Subcutaneous abdominal adipose tissue (tissue), 5 donors: ENCODE data around the gene MCF2.

Experiments
- H3K27ac ChIP-seq: one replicate; pipeline ENCODE4 v1.7.0; 2013; ENCODE audit warnings: low read depth, mild to moderate bottlenecking, inconsistent platforms, low read length, moderate library complexity
- H3K27me3 ChIP-seq, 5 donors: one replicate each; pipeline ENCODE4 v1.7.0; 2013; ENCODE audit warnings: low read length in 5 of 5, inconsistent platforms in 1 of 5; ENCODE audit not compliant: control insufficient read depth in 5 of 5, insufficient read depth in 4 of 5
- H3K36me3 ChIP-seq, 5 donors: one replicate each; pipeline ENCODE4 v1.7.0; 2013; ENCODE audit warnings: low read length in 5 of 5; ENCODE audit not compliant: control insufficient read depth in 5 of 5, insufficient read depth in 5 of 5
- H3K4me1 ChIP-seq, 5 donors: one replicate each; pipeline ENCODE4 v1.7.0; 2013; ENCODE audit warnings: low read length in 5 of 5, mild to moderate bottlenecking in 3 of 5, moderate library complexity in 1 of 5; ENCODE audit not compliant: control insufficient read depth in 5 of 5, insufficient read depth in 5 of 5
- H3K4me3 ChIP-seq, 5 donors: one replicate each; pipeline ENCODE4 v1.7.0; 2013; ENCODE audit warnings: low read length in 5 of 5, low read depth in 1 of 5
- H3K9ac ChIP-seq, 5 donors: one replicate each; pipeline ENCODE4 v1.7.0; 2013; ENCODE audit warnings: low read length in 5 of 5, mild to moderate bottlenecking in 4 of 5, moderate library complexity in 3 of 5
- H3K9me3 ChIP-seq, 5 donors: one replicate each; pipeline ENCODE4 v1.7.0; 2013; ENCODE audit warnings: low read length in 5 of 5; ENCODE audit not compliant: control insufficient read depth in 5 of 5
- donor health status: healthy.
- donor health status: healthy.
- donor health status: healthy.
- donor health status: healthy.
- donor health status: healthy.

MCF2 gene

DNA sequence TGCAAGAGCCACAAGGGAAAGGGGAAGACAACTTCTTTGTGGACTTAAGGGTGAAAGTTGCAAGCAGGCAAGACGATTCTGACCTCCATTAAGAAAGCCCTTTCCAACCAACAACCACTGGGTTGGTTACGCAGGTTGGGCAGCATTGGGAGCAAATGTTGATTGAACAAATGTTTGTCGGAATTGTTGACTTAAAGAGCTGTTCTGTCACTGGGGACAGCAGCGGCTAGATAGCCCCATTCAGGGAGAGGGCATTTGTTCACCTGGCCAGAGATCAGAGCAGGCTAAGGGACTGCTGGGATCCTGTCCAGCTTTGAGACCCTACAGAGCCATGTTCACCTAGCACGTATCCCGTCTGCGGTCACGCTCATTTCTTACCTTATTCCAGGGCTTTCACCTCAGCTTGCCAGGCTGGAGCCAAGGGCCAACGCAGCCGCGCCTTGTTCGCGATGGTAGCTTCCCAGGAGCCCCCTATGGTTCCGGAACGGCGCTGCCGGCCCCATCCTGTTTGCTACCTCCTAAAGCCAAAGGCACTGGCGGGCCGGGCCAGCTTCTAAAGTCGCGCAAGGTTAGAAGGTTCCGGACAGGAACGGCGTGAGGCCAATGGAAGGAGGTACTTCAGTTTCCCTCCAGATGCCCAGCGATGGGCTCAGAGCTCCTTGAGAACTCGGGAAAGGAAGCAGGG, 152.8 kb downstream of the MCF2 start:
- Histone ChIP-seq H3K9me3 (peaks cover 0 to 2% (median 0%) of the 10 kb centered on the region in 5 donors), H3K4me1 (peaks cover 0 to 4% (median 0%) of the 10 kb centered on the region in 5 donors), H3K9ac (no peak overlapping the region), H3K27me3 (peaks cover 4 to 12% (median 8%) of the 10 kb centered on the region in 5 donors), H3K4me3 (peak overlapping the region in 1 of 5 donors; percentile 9), H3K36me3 (no peaks in the 10 kb centered on the region), H3K27ac (no peak overlapping the region)

GRCh38 chrX:139554376-139554775, 153.6 kb downstream of the MCF2 start:
- Histone ChIP-seq H3K36me3 (no peaks in the 10 kb centered on the region), H3K9me3 (peaks cover 0 to 2% (median 0%) of the 10 kb centered on the region in 5 donors), H3K4me3 (no peak overlapping the region), H3K27ac (no peak overlapping the region), H3K4me1 (peaks cover 0 to 4% (median 0%) of the 10 kb centered on the region in 5 donors), H3K9ac (no peak overlapping the region), H3K27me3 (peaks cover 4 to 12% (median 8%) of the 10 kb centered on the region in 5 donors)

- H3K27ac ChIP-seq, result no peak overlapping the region
- peaks cover 0 to 7% (median 0%) of the 10 kb centered on the region in 5 donors for H3K27me3 ChIP-seq
- no peaks in the 10 kb centered on the region for H3K4me1 ChIP-seq
- H3K36me3 ChIP-seq, result no peaks in the 10 kb centered on the region
- no peaks in the 10 kb centered on the region for H3K9me3 ChIP-seq
- H3K4me3 ChIP-seq, result no peak overlapping the region
- no peak overlapping the region for H3K9ac ChIP-seq
Measured at GRCh38 chrX:139544591-139544990, 163.4 kb downstream of the MCF2 start.

GRCh38 chrX:139543920-139544319, 164.0 kb downstream of the MCF2 start:
- Histone ChIP-seq H3K4me1 (no peaks in the 10 kb centered on the region), H3K9me3 (no peaks in the 10 kb centered on the region), H3K27me3 (peaks cover 0 to 7% (median 0%) of the 10 kb centered on the region in 5 donors), H3K36me3 (no peaks in the 10 kb centered on the region), H3K27ac (no peak overlapping the region), H3K9ac (no peak overlapping the region), H3K4me3 (no peak overlapping the region)

GRCh38 chrX:139542652-139543051, 165.3 kb downstream of the MCF2 start:
- no peaks in the 10 kb centered on the region for H3K4me1 ChIP-seq

DNA sequence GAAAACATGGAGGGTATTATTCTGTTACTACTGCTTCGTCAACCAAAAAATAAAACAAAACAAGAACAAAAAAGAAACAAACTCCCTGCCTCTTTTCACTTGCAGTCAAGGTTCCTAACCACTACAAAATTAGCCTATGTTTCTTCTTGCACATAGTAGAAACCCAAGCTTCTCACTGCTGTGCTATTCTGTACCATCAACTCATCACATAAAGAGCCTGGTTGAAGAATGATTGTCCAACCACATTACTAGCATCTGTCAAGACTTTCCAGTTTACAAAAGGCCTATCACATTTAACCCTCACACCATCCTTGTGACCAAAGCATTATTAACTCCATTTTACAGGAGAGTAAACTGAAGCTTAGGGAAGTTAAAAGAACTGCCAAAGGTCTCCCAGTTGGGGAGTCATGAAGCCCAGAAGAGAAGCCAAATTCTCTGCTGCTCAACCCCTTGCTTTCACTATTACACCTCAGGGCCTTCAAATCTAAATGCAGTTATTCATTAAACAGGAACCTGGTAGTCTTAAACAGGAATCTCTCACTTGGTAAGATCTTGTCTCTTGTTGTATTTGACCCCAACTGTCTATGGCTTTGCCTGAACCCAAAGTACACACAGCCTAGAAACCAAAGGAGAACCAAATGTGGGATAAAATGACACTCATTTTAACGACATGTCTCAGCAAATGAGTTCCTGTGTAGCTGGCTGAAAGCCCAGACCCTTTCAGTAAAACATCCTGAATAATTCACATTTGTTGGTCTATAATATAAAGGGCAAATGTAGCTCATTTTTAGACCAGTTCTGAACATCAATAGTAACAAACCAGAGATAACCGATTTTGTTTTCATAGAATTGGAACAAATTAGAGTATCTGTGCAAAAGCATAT, 168.8 kb downstream of the MCF2 start:
- Histone ChIP-seq H3K27ac (no peak overlapping the region), H3K27me3 (peaks cover 0 to 7% (median 0%) of the 10 kb centered on the region in 5 donors), H3K4me1 (no peaks in the 10 kb centered on the region), H3K9ac (no peak overlapping the region), H3K4me3 (no peak overlapping the region), H3K9me3 (no peaks in the 10 kb centered on the region), H3K36me3 (no peaks in the 10 kb centered on the region)

More at GRCh38 chrX:139542652-139543051, 165.3 kb downstream of the MCF2 start:
- Histone ChIP-seq H3K27me3 (peaks cover 0 to 7% (median 0%) of the 10 kb centered on the region in 5 donors), H3K4me3 (no peak overlapping the region), H3K9me3 (no peaks in the 10 kb centered on the region), H3K9ac (no peak overlapping the region), H3K27ac (no peak overlapping the region), H3K36me3 (no peaks in the 10 kb centered on the region)

GRCh38 chrX:139533444-139533843, 174.5 kb downstream of the MCF2 start:
- no peaks in the 10 kb centered on the region for H3K36me3 ChIP-seq
- H3K9me3 ChIP-seq, result no peaks in the 10 kb centered on the region
- H3K9ac ChIP-seq, result no peak overlapping the region
- no peak overlapping the region for H3K27ac ChIP-seq
- no peak overlapping the region for H3K4me3 ChIP-seq
- H3K27me3 ChIP-seq, result no peaks in the 10 kb centered on the region
- H3K4me1 ChIP-seq, result no peaks in the 10 kb centered on the region

GRCh38 chrX:139532834-139533233, 175.1 kb downstream of the MCF2 start:
- no peak overlapping the region for H3K9ac ChIP-seq
- H3K27ac ChIP-seq, result no peak overlapping the region
- no peak overlapping the region for H3K4me3 ChIP-seq

More at GRCh38 chrX:139532834-139533233, 175.1 kb downstream of the MCF2 start:
- no peaks in the 10 kb centered on the region for H3K27me3 ChIP-seq
- no peaks in the 10 kb centered on the region for H3K36me3 ChIP-seq
- H3K4me1 ChIP-seq, result no peaks in the 10 kb centered on the region
- H3K9me3 ChIP-seq, result no peaks in the 10 kb centered on the region
